ENCODE results near the gene ARL4C. TPM values are rescaled to one million over a fixed set of nuclear protein-coding genes. Genes with fewer than 3 reads are reported as not detected.

Gene ARL4C
- total RNA-seq, 1 experiment from 2014 or later, result 81.2 TPM

- peaks cover 6% of the 10 kb centered on the region for H3K4me1 ChIP-seq
- TF ChIP-seq CTCF (IDR thresholded peaks at IDR 0.05; ENCODE audit: insufficient read depth in 1 of 2, low read depth in 1 of 2, low read length in 1 of 2, severe bottlenecking in 1 of 2, unreplicated experiment in 1 of 2), result no peak
- peak overlapping the region; percentile 96 for H3K4me3 ChIP-seq (ENCODE audit: low read depth, low read length)
- peak overlapping the region; percentile 95 for H3K4me3 Mint-ChIP-seq (ENCODE audit: unreplicated experiment)
- no TSS peak for BruUV-seq (replicated peaks)
- H3K27me3 ChIP-seq (replicated peaks; ENCODE audit: control insufficient read depth, insufficient read depth, low read length), result no peaks in the 10 kb centered on the region
- H3K36me3 ChIP-seq (ENCODE audit: control insufficient read depth, insufficient read depth, low read length), result no peaks in the 10 kb centered on the region; the same call in 1 of the 2 replicates
- POLR2A ChIA-PET, result no interaction called here
- H3K27me3 Mint-ChIP-seq (ENCODE audit: insufficient read depth, unreplicated experiment), result no peaks in the 10 kb centered on the region
- H3K4me1 Mint-ChIP-seq (ENCODE audit: low read depth, unreplicated experiment), result no peaks in the 10 kb centered on the region
- peak overlapping the region; percentile 91 for H3K27ac Mint-ChIP-seq (ENCODE audit: unreplicated experiment)
- H3K9me3 Mint-ChIP-seq (ENCODE audit: unreplicated experiment), result no peaks in the 10 kb centered on the region
- intact Hi-C loops (cut with micrococcal nuclease; ENCODE audit: unreplicated experiment), result loop anchor here (2.0 to 5.0 kb wide), 3 partner anchors 32 to 84 kb away; no protein-coding TSS in a partner anchor
- H3K9me3 ChIP-seq, result no peaks in the 10 kb centered on the region
- DNase-seq, result no peak
- CTCF ChIA-PET, result no interaction called here
- peaks cover 74% of the 10 kb centered on the region for H3K36me3 Mint-ChIP-seq (ENCODE audit: insufficient read depth, unreplicated experiment)
These were observed 2.3 kb downstream of the ARL4C start for GRCh38 chr2:234494361-234495250.

- TF ChIP-seq CTCF (IDR thresholded peaks at IDR 0.05; ENCODE audit: insufficient read depth in 1 of 2, low read depth in 1 of 2, low read length in 1 of 2, severe bottlenecking in 1 of 2, unreplicated experiment in 1 of 2), result no peak
- Histone ChIP-seq H3K9me3 (no peaks in the 10 kb centered on the region), H3K36me3 (ENCODE audit: control insufficient read depth, insufficient read depth, low read length) (no peaks in the 10 kb centered on the region; the same call in 1 of the 2 replicates), H3K4me3 (ENCODE audit: low read depth, low read length) (peak overlapping the region; percentile 96), H3K4me1 (peaks cover 6% of the 10 kb centered on the region), H3K27me3 (replicated peaks; ENCODE audit: control insufficient read depth, insufficient read depth, low read length) (no peaks in the 10 kb centered on the region)
- Mint-ChIP-seq H3K27ac (ENCODE audit: unreplicated experiment) (peak overlapping the region; percentile 91), H3K27me3 (ENCODE audit: insufficient read depth, unreplicated experiment) (no peaks in the 10 kb centered on the region), H3K9me3 (ENCODE audit: unreplicated experiment) (no peaks in the 10 kb centered on the region), H3K4me1 (ENCODE audit: low read depth, unreplicated experiment) (no peaks in the 10 kb centered on the region), H3K36me3 (ENCODE audit: insufficient read depth, unreplicated experiment) (peaks cover 74% of the 10 kb centered on the region), H3K4me3 (ENCODE audit: unreplicated experiment) (peak overlapping the region; percentile 95)
- CTCF ChIA-PET, result no interaction called here
- intact Hi-C loops (cut with micrococcal nuclease; ENCODE audit: unreplicated experiment), result loop anchor here (2.0 to 5.0 kb wide), 3 partner anchors 31 to 83 kb away; no protein-coding TSS in a partner anchor
- POLR2A ChIA-PET, result no interaction called here
- no peak for DNase-seq
- no TSS peak for BruUV-seq (replicated peaks)
These were observed 3.1 kb downstream of the ARL4C start for GRCh38 chr2:234493796-234494195.

- H3K27ac Mint-ChIP-seq (ENCODE audit: unreplicated experiment), result no peak overlapping the region
- Histone ChIP-seq H3K4me1 (peaks cover 6% of the 10 kb centered on the region), H3K36me3 (ENCODE audit: control insufficient read depth, insufficient read depth, low read length) (no peaks in the 10 kb centered on the region; the same call in 1 of the 2 replicates), H3K27me3 (replicated peaks; ENCODE audit: control insufficient read depth, insufficient read depth, low read length) (no peaks in the 10 kb centered on the region), H3K9me3 (no peaks in the 10 kb centered on the region), H3K4me3 (ENCODE audit: low read depth, low read length) (no peak overlapping the region; the same call in none of the 2 replicates)
- no peak for DNase-seq
- ChIA-PET CTCF (no interaction called here), POLR2A (no interaction called here)
- no peaks in the 10 kb centered on the region for H3K9me3 Mint-ChIP-seq (ENCODE audit: unreplicated experiment)
- BruUV-seq (replicated peaks), result no TSS peak
- intact Hi-C loops (cut with micrococcal nuclease; ENCODE audit: unreplicated experiment), result loop anchor here (5.0 kb wide), 1 partner anchor 46 kb away; no protein-coding TSS in a partner anchor
- H3K4me1 Mint-ChIP-seq (ENCODE audit: low read depth, unreplicated experiment), result no peaks in the 10 kb centered on the region
- peak overlapping the region; percentile 95 for H3K4me3 Mint-ChIP-seq (ENCODE audit: unreplicated experiment)
- no peaks in the 10 kb centered on the region for H3K27me3 Mint-ChIP-seq (ENCODE audit: insufficient read depth, unreplicated experiment)
- no peak for TF ChIP-seq CTCF (IDR thresholded peaks at IDR 0.05; ENCODE audit: insufficient read depth in 1 of 2, low read depth in 1 of 2, low read length in 1 of 2, severe bottlenecking in 1 of 2, unreplicated experiment in 1 of 2)
- H3K36me3 Mint-ChIP-seq (ENCODE audit: insufficient read depth, unreplicated experiment), result peaks cover 68% of the 10 kb centered on the region
These were observed 4.0 kb downstream of the ARL4C start for GRCh38 chr2:234492717-234493485.

Measured in Caco-2 (cell line).